ENCODE measurements around the gene CA10.

- TF ChIP-seq EZH2 (IDR thresholded peaks at IDR 0.05; ENCODE audit: insufficient read depth, poor library complexity, severe bottlenecking) (no peak), EZH2phosphoT487 (IDR thresholded peaks at IDR 0.05; ENCODE audit: insufficient read depth, low read depth) (no peak)
Observed at GRCh38 chr17:51803161-51803560, 355.4 kb downstream of the CA10 start.
